ENCODE measurements around the gene EDAR. TPM values are rescaled to one million over a fixed set of nuclear protein-coding genes. Genes with fewer than 3 reads are reported as not detected.

The EDAR gene
- total RNA-seq, 1 donor from 2014 or later = not detected

DNA sequence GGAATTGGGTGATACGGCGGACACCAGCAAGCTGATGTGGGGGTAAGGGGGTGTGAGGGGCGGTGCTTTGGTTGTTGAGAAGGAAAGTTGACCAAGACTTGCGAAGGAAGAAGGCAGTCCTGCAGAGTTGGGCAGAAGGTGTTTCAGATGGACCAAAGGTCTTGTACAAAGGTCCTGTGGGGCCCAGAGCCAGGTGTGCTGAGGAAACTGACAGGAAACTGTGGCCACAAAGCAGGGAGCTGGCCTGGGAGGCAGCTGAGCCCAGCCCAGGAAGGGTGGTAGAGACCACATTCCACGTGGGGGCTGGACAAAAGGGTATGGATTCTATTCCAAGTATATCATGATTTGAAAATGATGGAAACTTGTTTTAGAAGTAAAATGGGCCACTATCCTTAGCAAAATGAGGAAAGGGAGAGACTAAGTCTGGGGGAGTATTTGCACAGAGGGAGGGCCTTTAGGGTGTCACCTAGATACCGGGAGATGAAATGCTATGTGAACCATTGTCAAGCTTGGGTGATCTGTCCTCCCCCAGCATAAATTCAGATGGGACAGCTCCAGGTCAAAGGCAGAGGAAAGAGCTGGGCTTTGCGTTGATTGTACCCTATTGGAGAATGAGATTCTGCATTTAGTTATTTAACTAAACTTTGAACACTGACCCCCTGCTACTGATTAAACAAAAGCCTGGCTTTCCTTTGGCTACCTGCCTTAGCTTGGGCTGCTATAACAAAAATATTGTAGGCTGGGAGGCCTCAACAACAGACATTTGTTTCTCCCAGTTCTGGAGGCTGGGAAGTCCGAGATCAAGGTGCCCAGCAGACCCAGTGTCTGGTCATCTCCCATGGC lies 4.3 kb upstream of the EDAR start:
- H3K4me1 Mint-ChIP-seq (ENCODE audit: low read depth) = peaks cover 14% of the 10 kb centered on the region
- DNase-seq (ENCODE audit: low spot score) = no peak
- H3K4me3 Mint-ChIP-seq (ENCODE audit: unreplicated experiment) = no peak overlapping the region
- H3K9me3 Mint-ChIP-seq (ENCODE audit: low read depth) = no peaks in the 10 kb centered on the region
- H3K27ac Mint-ChIP-seq (ENCODE audit: unreplicated experiment) = no peak overlapping the region
- peaks cover 18% of the 10 kb centered on the region for H3K27me3 Mint-ChIP-seq (ENCODE audit: low read depth)
- TF ChIP-seq, protein P1, sequence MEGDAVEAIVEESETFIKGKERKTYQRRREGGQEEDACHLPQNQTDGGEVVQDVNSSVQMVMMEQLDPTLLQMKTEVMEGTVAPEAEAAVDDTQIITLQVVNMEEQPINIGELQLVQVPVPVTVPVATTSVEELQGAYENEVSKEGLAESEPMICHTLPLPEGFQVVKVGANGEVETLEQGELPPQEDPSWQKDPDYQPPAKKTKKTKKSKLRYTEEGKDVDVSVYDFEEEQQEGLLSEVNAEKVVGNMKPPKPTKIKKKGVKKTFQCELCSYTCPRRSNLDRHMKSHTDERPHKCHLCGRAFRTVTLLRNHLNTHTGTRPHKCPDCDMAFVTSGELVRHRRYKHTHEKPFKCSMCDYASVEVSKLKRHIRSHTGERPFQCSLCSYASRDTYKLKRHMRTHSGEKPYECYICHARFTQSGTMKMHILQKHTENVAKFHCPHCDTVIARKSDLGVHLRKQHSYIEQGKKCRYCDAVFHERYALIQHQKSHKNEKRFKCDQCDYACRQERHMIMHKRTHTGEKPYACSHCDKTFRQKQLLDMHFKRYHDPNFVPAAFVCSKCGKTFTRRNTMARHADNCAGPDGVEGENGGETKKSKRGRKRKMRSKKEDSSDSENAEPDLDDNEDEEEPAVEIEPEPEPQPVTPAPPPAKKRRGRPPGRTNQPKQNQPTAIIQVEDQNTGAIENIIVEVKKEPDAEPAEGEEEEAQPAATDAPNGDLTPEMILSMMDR (IDR thresholded peaks at IDR 0.05) = no peak
- no peaks in the 10 kb centered on the region for H3K36me3 Mint-ChIP-seq (ENCODE audit: low read depth)

DNA sequence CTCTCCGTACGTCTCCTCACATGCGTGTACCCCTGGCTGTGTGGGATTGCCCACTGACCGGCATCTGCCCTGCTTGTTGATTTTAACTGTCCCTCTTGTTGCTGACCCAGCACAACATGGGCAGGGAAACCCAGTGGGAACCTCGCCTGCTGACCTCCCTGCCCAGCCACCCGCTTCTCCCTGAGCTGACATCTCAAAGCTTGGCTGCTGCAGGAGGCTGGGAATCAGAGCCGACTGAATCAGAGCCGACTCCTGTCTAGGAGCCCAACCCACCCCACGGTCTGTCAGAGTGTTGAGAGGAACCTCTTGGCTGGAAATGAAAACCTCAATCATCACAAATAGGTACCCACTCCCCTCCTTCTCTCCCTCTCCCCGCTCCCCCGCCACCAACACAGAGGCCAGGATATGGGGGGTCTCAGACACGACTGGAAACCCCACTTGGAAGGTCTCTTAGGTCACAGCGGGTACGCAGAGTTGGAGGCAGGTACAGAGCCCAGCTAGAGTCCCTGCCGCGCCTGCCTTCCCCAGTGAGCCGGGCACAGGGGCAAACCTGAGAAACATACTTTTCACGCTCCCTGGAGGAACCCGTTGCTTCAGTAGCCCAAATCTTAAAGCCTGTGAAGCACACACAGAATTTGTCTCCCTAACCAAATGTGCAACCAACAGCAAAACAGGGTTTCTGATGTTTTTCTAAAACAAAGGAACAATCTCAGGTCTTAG lies 784 bp downstream of the EDAR start:
- Mint-ChIP-seq H3K36me3 (ENCODE audit: low read depth) (peaks cover 3% of the 10 kb centered on the region), H3K4me3 (ENCODE audit: unreplicated experiment) (no peak overlapping the region)

DNA sequence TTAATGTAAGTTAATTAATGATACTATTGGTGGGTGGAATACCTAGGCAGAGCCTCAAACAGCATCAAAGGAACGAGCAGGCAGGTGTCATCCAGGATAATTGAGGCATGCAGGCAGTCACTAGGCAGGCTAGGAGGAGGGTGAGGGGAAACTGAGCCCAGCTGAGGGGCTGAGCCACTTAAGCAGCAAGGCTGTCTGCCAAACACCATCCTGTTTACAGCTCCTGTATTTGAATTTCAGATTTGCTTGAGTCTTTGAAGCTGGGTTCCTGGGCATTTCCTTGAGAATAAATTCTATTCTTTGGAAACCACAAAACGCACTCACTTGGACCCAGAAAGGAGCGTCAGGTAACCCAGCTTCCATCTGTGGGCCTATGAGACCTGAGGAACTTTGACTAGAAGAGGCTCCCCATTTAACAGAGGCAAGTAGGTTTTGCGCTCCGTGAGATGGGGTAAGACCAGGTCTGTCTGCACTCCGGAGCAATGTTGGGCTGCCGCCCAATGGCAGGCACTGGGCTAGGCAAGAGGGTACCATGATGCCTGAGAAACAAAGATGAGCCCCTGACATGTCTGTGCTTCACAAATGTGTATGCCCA lies 2.0 kb downstream of the EDAR start:
- no peak overlapping the region for H3K27ac Mint-ChIP-seq (ENCODE audit: unreplicated experiment)
- TF ChIP-seq, protein P1 (IDR thresholded peaks at IDR 0.05) = no peak
- no peak for DNase-seq (ENCODE audit: low spot score)
- no peaks in the 10 kb centered on the region for H3K9me3 Mint-ChIP-seq (ENCODE audit: low read depth)
- H3K4me3 Mint-ChIP-seq (ENCODE audit: unreplicated experiment) = no peak overlapping the region
- H3K36me3 Mint-ChIP-seq (ENCODE audit: low read depth) = peaks cover 3% of the 10 kb centered on the region
- H3K4me1 Mint-ChIP-seq (ENCODE audit: low read depth) = peaks cover 12% of the 10 kb centered on the region
- peaks cover 58% of the 10 kb centered on the region for H3K27me3 Mint-ChIP-seq (ENCODE audit: low read depth)

More for the DNA sequence above, 784 bp downstream of the EDAR start:
- Mint-ChIP-seq H3K27ac (ENCODE audit: unreplicated experiment) (no peak overlapping the region), H3K9me3 (ENCODE audit: low read depth) (no peaks in the 10 kb centered on the region), H3K27me3 (ENCODE audit: low read depth) (peaks cover 48% of the 10 kb centered on the region), H3K4me1 (ENCODE audit: low read depth) (peaks cover 12% of the 10 kb centered on the region)
- no peak for DNase-seq (ENCODE audit: low spot score)
- TF ChIP-seq, protein P1 (IDR thresholded peaks at IDR 0.05) = no peak

DNA sequence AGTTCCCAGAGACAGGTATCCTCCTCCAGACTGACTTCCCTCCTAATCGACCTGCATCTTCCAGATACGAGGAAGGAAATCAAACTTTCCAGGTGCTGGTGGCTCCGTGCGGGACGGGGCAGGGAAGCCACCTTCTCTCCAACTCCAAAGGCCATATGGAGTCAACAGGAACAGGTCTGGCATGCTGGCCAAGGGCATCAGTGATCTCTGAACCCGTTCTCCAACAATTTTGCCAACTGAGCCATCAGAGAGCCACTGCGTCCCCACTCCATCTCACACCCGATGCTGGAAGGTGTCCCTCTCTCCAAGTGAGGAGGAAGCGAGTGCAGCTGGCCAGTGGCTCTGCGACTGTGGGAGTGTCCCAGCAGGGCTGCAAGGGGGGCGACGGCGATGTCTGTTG lies 5.4 kb downstream of the EDAR start:
- TF ChIP-seq, protein P1 (IDR thresholded peaks at IDR 0.05) = no peak
- Mint-ChIP-seq H3K36me3 (ENCODE audit: low read depth) (peaks cover 3% of the 10 kb centered on the region), H3K27me3 (ENCODE audit: low read depth) (peaks cover 51% of the 10 kb centered on the region), H3K4me1 (ENCODE audit: low read depth) (peaks cover 8% of the 10 kb centered on the region), H3K27ac (ENCODE audit: unreplicated experiment) (no peak overlapping the region), H3K9me3 (ENCODE audit: low read depth) (no peaks in the 10 kb centered on the region), H3K4me3 (ENCODE audit: unreplicated experiment) (no peak overlapping the region)
- no peak for DNase-seq (ENCODE audit: low spot score)

DNA sequence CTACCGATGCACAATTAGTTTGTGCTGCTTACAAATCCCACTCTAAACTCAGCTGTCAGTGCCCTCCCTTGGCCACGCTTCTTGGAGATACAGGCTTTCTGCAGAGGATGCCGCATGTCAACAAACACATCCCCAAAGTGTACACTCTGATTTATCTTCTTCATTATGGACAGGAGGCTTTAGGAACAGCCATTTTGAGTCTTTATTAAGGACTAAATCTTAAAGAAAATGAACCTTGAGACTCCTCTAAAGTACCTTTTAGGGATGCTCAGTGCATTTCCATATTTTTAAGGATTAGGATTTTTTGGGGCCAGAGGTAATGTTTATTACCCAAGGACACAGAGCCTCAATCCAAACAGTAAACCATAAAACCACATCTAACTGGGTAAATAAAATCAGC lies 6.0 kb downstream of the EDAR start:
- H3K27ac Mint-ChIP-seq (ENCODE audit: unreplicated experiment) = no peak overlapping the region
- H3K27me3 Mint-ChIP-seq (ENCODE audit: low read depth) = peaks cover 47% of the 10 kb centered on the region
- peaks cover 3% of the 10 kb centered on the region for H3K36me3 Mint-ChIP-seq (ENCODE audit: low read depth)
- peaks cover 8% of the 10 kb centered on the region for H3K4me1 Mint-ChIP-seq (ENCODE audit: low read depth)
- no peaks in the 10 kb centered on the region for H3K9me3 Mint-ChIP-seq (ENCODE audit: low read depth)
- DNase-seq (ENCODE audit: low spot score) = no peak
- TF ChIP-seq, protein P1 (IDR thresholded peaks at IDR 0.05) = no peak
- no peak overlapping the region for H3K4me3 Mint-ChIP-seq (ENCODE audit: unreplicated experiment)

Measured in chondrocyte (in vitro differentiated cells).